HepG2 (cell line): Measurements from ENCODE around the gene AHNAK. TPM values are rescaled to one million over a fixed set of nuclear protein-coding genes. Genes with fewer than 3 reads are reported as not detected.
A peak's percentile ranks its signal among the peaks of the same experiment; 100 is the strongest.

Experiments
- ATAC-seq: fragments of 200-7000 bp; cut with Tn5 transposase; 3 replicates; pipeline ENCODE4 v1.9.1; 2020; ENCODE audit warnings: mild to moderate bottlenecking, moderate library complexity
- BruUV-seq: library from RNA; stranded (reverse); fragments of 400-500 nt; replicated peaks from 2 replicates; lab custom pipeline; 2021; lab: Mats Ljungman, UMichigan
- CTCF ChIA-PET: fragments of 300-600 bp; formaldehyde crosslinking; extraction: SDS; loops from one replicate; lab custom pipeline; 2021; ENCODE audit warnings: low total read pairs, inconsistent platforms, low intra/inter-chr PET ratio; lab: Yijun Ruan, JAX
- POLR2A ChIA-PET: fragments of 350-600 bp; sonication (Branson Sonifier 250); formaldehyde crosslinking; loops from one replicate; lab custom pipeline; 2020; ENCODE audit warnings: antibody characterized with exemption, inconsistent platforms; lab: Yijun Ruan, JAX
- DNase-seq: peaks from one replicate; pipeline ENCODE4 v3.0.0-alpha.2; 2015; ENCODE audit warnings: low spot score
- FAIRE-seq: peaks from 3 replicates; lab custom pipeline; 2011; peaks lifted over from hg19 to GRCh38; lab: Jason Lieb, UNC
- H2AFZ ChIP-seq: one replicate; pipeline ENCODE4 v1.6.1; 2011; ENCODE audit warnings: low read length, inconsistent platforms
- H3K27ac ChIP-seq: fragments of 300-600 bp; 3 replicates; pipeline ENCODE4 v1.8.0; 2011; ENCODE audit warnings: mixed run types, mild to moderate bottlenecking, mixed read lengths, low read length, inconsistent platforms; ENCODE audit not compliant: insufficient read depth; ENCODE audit errors: extremely low read length
- H3K27me3 ChIP-seq, 2 experiments: fragments of 200-600 bp in 1 of 2; 2 replicates in 1 of 2; 3 replicates in 1 of 2; pipeline versions ENCODE4 v1.6.0 to v1.8.0; 2011; ENCODE audit warnings: low read length in 2 of 2, mild to moderate bottlenecking in 2 of 2, moderate library complexity in 2 of 2, inconsistent platforms in 1 of 2; ENCODE audit not compliant: insufficient read depth in 2 of 2, control insufficient read depth in 1 of 2
- H3K36me3 ChIP-seq, 2 experiments: fragments of 200-600 bp in 1 of 2; replicated peaks in 1 of 2; 2 replicates in 1 of 2; 3 replicates in 1 of 2; pipeline versions ENCODE4 v1.5.1 to v1.8.0; 2011; ENCODE audit warnings: low read length in 2 of 2, inconsistent platforms in 1 of 2; ENCODE audit not compliant: insufficient read depth in 2 of 2, control insufficient read depth in 1 of 2
- H3K4me1 ChIP-seq: 2 replicates; pipeline ENCODE4 v1.5.1; 2012; ENCODE audit warnings: low read length, inconsistent platforms; ENCODE audit not compliant: insufficient read depth
- H3K4me2 ChIP-seq: 2 replicates; pipeline ENCODE4 v1.6.0; 2011; ENCODE audit warnings: low read depth, low read length, inconsistent platforms
- H3K4me3 ChIP-seq, 3 experiments: fragments of 200-600 bp in 1 of 3; sonication (generic), shearing (Covaris generic) in 1 of 3; replicated peaks in 1 of 3; 2 replicates each; pipeline ENCODE4 v1.5.1; 2011 to 2016; ENCODE audit warnings: low read length in 3 of 3, inconsistent platforms in 2 of 3, low read depth in 2 of 3, mild to moderate bottlenecking in 2 of 3, control low read depth in 1 of 3, mixed read lengths in 1 of 3; ENCODE audit not compliant: insufficient read depth in 1 of 3
- H3K79me2 ChIP-seq: one replicate; pipeline ENCODE4 v1.6.1; 2011; ENCODE audit warnings: low read length, inconsistent platforms; ENCODE audit not compliant: insufficient read depth
- H3K9ac ChIP-seq: 2 replicates; pipeline ENCODE4 v1.6.0; 2011; ENCODE audit warnings: mild to moderate bottlenecking, low read depth, low read length, inconsistent platforms; ENCODE audit not compliant: insufficient read depth
- H3K9me3 ChIP-seq: 2 replicates; pipeline ENCODE4 v1.5.1; 2012; ENCODE audit warnings: mild to moderate bottlenecking, low read length
- H4K20me1 ChIP-seq: 2 replicates; pipeline ENCODE4 v1.6.0; 2011; ENCODE audit warnings: inconsistent platforms, mild to moderate bottlenecking, low read length, moderate library complexity; ENCODE audit not compliant: insufficient read depth
- KDM5A ChIP-seq: fragments of 200-600 bp; sonication (generic); IDR thresholded peaks from 2 replicates; pipeline ENCODE4 v1.7.0; 2018; ENCODE audit warnings: antibody characterized with exemption, mild to moderate bottlenecking, low read length, borderline replicate concordance
- ZMYM4 ChIP-seq: sonication (generic); formaldehyde crosslinking; IDR thresholded peaks from 2 replicates; pipeline ENCODE4 v1.8.1; 2023; ENCODE audit warnings: mild to moderate bottlenecking, missing genetic modification reagents
- ZNF652 ChIP-seq: IDR thresholded peaks from 2 replicates; pipeline ENCODE4 v1.6.1; 2016; ENCODE audit warnings: low read depth, borderline replicate concordance
- WGBS: methylation state at CpG from one replicate; pipeline ENCODE4 v1.1.6; 2017; ENCODE audit warnings: low lambda C conversion rate; 5-methylcytosine and 5-hydroxymethylcytosine counted together
- in situ Hi-C: cut with HindIII; loops from 2 replicates; pipeline ENCODE4 v1.10.0; 2017; ENCODE audit warnings: low pct_unique_long_range_greater_than_20kb; ENCODE audit not compliant: extremely low pct_ligation_motif_present
- intact Hi-C: fragments of 100-400 bp; cut with micrococcal nuclease; formaldehyde crosslinking; loops from one replicate; pipeline ENCODE4 v1.10.0; 2022; ENCODE audit not compliant: unreplicated experiment
- polyA plus RNA-seq, 8 experiments: library from polyadenylated mRNA; depleted of rRNA in 3 of 8; stranded (reverse) in 7 of 8; unstranded in 1 of 8; fragments of >200 nt; fragmentation: Illumina TruSeq in 4 of 8; extraction: Trizol in 4 of 8; gene quantifications; 2 replicates each; pipeline versions ENCODE4 v1.2.1 to v1.2.3, GENCODE V29; 2011 to 2016; ENCODE audit warnings: low read depth in 4 of 8, missing spikeins in 1 of 8, mixed read lengths in 1 of 8; ENCODE audit not compliant: insufficient read depth in 1 of 8
- total RNA-seq, 5 experiments: library from RNA; depleted of rRNA; stranded (reverse); fragments of >200 nt; fragmentation: Illumina TruSeq; extraction: Trizol; gene quantifications; 2 replicates each; pipeline ENCODE4 v1.2.3, GENCODE V29; 2016; ENCODE audit warnings: low read depth in 1 of 5
- TF ChIP-seq, protein P1 (sequence below): sonication (generic); formaldehyde crosslinking; conservative IDR thresholded peaks from 2 replicates; pipeline ENCODE4 v1.8.1; 2023; ENCODE audit warnings: missing genetic modification reagents
- TF ChIP-seq, protein P2 (sequence below): sonication (generic); formaldehyde crosslinking; IDR thresholded peaks from 2 replicates; pipeline ENCODE4 v1.5.0; 2020; ENCODE audit warnings: mild to moderate bottlenecking, missing genetic modification reagents
- TF ChIP-seq, protein P3 (sequence below): sonication (generic); formaldehyde crosslinking; IDR thresholded peaks from 2 replicates; pipeline ENCODE4 v1.4.0; 2020; ENCODE audit warnings: mild to moderate bottlenecking, missing genetic modification reagents
- TF ChIP-seq, protein P4 (sequence below): sonication (generic); formaldehyde crosslinking; IDR thresholded peaks from 2 replicates; pipeline ENCODE4 v1.5.1; 2020; ENCODE audit warnings: mild to moderate bottlenecking, missing genetic modification reagents, moderate library complexity

AHNAK gene
- total and polyA plus RNA-seq, 2 of the 13 experiments (the other 11 are each of a cell fraction or from before 2014, with no cell fraction given), result 23.4 to 25.0 TPM

GRCh38 chr11:62482753-62483152, 63.9 kb downstream of the AHNAK start:
- in situ Hi-C loops (no loop called here), intact Hi-C loops (no loop called here)
- BruUV-seq, result no TSS peak
- Histone ChIP-seq H3K4me1 (peaks cover 63% of the 10 kb centered on the region), H3K4me3 (no peak overlapping the region), H2AFZ (no peak overlapping the region), H3K27me3 (no peaks in the 10 kb centered on the region), H4K20me1 (no peaks in the 10 kb centered on the region), H3K27ac (no peak overlapping the region), H3K36me3 (no peaks in the 10 kb centered on the region), H3K79me2 (no peaks in the 10 kb centered on the region), H3K9me3 (no peaks in the 10 kb centered on the region), H3K4me2 (no peak overlapping the region), H3K9ac (no peak overlapping the region)
- no peak for DNase-seq
- WGBS, result 67% methylated on average over 5 of the region's 6 CpGs
- ATAC-seq, result no peak
- CTCF ChIA-PET, result no interaction called here
- POLR2A ChIA-PET, result no interaction called here
- no peak for FAIRE-seq
- TF ChIP-seq KDM5A (no peak), ZNF652 (CRISPR knock-in tag) (peak; percentile 73)
- TF ChIP-seq, protein P1, sequence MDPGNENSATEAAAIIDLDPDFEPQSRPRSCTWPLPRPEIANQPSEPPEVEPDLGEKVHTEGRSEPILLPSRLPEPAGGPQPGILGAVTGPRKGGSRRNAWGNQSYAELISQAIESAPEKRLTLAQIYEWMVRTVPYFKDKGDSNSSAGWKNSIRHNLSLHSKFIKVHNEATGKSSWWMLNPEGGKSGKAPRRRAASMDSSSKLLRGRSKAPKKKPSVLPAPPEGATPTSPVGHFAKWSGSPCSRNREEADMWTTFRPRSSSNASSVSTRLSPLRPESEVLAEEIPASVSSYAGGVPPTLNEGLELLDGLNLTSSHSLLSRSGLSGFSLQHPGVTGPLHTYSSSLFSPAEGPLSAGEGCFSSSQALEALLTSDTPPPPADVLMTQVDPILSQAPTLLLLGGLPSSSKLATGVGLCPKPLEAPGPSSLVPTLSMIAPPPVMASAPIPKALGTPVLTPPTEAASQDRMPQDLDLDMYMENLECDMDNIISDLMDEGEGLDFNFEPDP (CRISPR knock-in tag), result no peak

DNA sequence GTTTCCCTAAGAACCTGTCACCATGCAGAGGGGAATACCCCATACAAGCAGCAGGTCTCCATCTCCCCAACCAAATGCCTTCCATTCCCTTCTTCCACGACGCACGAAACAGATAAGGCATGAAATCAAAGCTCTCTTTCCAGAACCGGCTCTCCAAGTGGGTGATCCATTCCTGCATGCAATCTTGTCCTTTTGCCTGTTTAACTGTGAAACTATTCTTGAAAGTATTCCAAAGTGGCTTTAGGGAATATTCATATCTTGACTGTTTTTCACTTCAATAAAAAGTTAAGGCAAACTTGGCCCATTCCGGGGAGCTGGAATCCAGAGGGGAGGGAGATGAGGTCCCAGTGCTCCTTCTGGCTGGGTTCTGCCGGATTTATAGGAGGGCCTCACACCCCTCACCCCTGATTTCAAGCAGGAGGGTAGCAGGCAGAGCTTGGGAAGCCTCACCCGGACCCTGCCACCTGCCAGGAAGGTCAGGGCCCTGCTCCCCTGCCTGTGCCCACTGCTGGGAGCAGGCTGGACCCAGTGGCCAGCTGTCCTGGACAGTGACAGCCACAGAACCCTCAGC, 66.9 kb downstream of the AHNAK start:
- FAIRE-seq (peak; percentile 32), ATAC-seq (peak; percentile 48), DNase-seq (no peak)
- Histone ChIP-seq H2AFZ (no peak overlapping the region), H3K27ac (peak overlapping the region; percentile 87), H3K4me3 (peak overlapping the region in 1 of 3 experiments; percentile 47; a peak in 1 of 6 replicates), H3K79me2 (no peaks in the 10 kb centered on the region), H3K4me2 (peak overlapping the region; percentile 64), H4K20me1 (no peaks in the 10 kb centered on the region), H3K4me1 (peaks cover 56% of the 10 kb centered on the region), H3K36me3 (no peaks in the 10 kb centered on the region), H3K9ac (peak overlapping the region; percentile 71), H3K27me3 (no peaks in the 10 kb centered on the region), H3K9me3 (no peaks in the 10 kb centered on the region)
- ChIA-PET POLR2A (interaction anchor here (0.8 to 1.6 kb wide), 6 partner anchors 12 to 112 kb away, joined by 3 to 7 read pairs (median 6); partner anchors contain the start of genes AHNAK, EEF1G and TUT1), CTCF (no interaction called here)
- intact Hi-C loops, result no loop called here
- no TSS peak for BruUV-seq
- WGBS, result 76% methylated on average over 7 of the region's 7 CpGs
- in situ Hi-C loops, result no loop called here
- TF ChIP-seq, protein P2, sequence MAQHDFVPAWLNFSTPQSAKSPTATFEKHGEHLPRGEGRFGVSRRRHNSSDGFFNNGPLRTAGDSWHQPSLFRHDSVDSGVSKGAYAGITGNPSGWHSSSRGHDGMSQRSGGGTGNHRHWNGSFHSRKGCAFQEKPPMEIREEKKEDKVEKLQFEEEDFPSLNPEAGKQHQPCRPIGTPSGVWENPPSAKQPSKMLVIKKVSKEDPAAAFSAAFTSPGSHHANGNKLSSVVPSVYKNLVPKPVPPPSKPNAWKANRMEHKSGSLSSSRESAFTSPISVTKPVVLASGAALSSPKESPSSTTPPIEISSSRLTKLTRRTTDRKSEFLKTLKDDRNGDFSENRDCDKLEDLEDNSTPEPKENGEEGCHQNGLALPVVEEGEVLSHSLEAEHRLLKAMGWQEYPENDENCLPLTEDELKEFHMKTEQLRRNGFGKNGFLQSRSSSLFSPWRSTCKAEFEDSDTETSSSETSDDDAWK (CRISPR knock-in tag), result no peak
- no peak for TF ChIP-seq ZMYM4 (CRISPR knock-in tag)
- TF ChIP-seq, protein P3, sequence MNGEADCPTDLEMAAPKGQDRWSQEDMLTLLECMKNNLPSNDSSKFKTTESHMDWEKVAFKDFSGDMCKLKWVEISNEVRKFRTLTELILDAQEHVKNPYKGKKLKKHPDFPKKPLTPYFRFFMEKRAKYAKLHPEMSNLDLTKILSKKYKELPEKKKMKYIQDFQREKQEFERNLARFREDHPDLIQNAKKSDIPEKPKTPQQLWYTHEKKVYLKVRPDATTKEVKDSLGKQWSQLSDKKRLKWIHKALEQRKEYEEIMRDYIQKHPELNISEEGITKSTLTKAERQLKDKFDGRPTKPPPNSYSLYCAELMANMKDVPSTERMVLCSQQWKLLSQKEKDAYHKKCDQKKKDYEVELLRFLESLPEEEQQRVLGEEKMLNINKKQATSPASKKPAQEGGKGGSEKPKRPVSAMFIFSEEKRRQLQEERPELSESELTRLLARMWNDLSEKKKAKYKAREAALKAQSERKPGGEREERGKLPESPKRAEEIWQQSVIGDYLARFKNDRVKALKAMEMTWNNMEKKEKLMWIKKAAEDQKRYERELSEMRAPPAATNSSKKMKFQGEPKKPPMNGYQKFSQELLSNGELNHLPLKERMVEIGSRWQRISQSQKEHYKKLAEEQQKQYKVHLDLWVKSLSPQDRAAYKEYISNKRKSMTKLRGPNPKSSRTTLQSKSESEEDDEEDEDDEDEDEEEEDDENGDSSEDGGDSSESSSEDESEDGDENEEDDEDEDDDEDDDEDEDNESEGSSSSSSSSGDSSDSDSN (CRISPR knock-in tag), result peak; percentile 18; the same call in 1 of the 2 replicates
- TF ChIP-seq, protein P4, sequence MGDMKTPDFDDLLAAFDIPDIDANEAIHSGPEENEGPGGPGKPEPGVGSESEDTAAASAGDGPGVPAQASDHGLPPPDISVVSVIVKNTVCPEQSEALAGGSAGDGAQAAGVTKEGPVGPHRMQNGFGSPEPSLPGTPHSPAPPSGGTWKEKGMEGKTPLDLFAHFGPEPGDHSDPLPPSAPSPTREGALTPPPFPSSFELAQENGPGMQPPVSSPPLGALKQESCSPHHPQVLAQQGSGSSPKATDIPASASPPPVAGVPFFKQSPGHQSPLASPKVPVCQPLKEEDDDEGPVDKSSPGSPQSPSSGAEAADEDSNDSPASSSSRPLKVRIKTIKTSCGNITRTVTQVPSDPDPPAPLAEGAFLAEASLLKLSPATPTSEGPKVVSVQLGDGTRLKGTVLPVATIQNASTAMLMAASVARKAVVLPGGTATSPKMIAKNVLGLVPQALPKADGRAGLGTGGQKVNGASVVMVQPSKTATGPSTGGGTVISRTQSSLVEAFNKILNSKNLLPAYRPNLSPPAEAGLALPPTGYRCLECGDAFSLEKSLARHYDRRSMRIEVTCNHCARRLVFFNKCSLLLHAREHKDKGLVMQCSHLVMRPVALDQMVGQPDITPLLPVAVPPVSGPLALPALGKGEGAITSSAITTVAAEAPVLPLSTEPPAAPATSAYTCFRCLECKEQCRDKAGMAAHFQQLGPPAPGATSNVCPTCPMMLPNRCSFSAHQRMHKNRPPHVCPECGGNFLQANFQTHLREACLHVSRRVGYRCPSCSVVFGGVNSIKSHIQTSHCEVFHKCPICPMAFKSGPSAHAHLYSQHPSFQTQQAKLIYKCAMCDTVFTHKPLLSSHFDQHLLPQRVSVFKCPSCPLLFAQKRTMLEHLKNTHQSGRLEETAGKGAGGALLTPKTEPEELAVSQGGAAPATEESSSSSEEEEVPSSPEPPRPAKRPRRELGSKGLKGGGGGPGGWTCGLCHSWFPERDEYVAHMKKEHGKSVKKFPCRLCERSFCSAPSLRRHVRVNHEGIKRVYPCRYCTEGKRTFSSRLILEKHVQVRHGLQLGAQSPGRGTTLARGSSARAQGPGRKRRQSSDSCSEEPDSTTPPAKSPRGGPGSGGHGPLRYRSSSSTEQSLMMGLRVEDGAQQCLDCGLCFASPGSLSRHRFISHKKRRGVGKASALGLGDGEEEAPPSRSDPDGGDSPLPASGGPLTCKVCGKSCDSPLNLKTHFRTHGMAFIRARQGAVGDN, result peak; percentile 41; the same call in 1 of the 2 replicates
